ENCODE results near the gene SLC26A1.

- TF ChIP-seq CTCF (conservative IDR thresholded peaks at IDR 0.05) (no peak), EZH2 (IDR thresholded peaks at IDR 0.05; ENCODE audit: low read depth) (no peak)
Observed at GRCh38 chr4:951186-951585, 42.0 kb downstream of the SLC26A1 start.
